T-helper 17 cell (primary cell): ENCODE data around the gene XRCC2. TPM values are rescaled to one million over a fixed set of nuclear protein-coding genes. Genes with fewer than 3 reads are reported as not detected.
"Not testable (repeated sequence)": the region's sequence is repeated elsewhere in the genome, so short reads cannot be mapped to it uniquely, and the experiment has no call there.

Experiments used
- ATAC-seq: fragments of 150-1000 bp; cut with Tn5 transposase; 2 replicates; pipeline ENCODE4 v1.10.0; 2021; ENCODE audit warnings: mild to moderate bottlenecking, moderate library complexity
- DNase-seq, 3 donors: peaks; one replicate each; pipeline versions ENCODE4 v3.0.0 to v3.0.0-alpha.2; 2020 to 2021
- H3K9me3 ChIP-seq: one replicate; pipeline ENCODE4 v1.7.0; 2013; ENCODE audit warnings: low read length, mild to moderate bottlenecking; ENCODE audit not compliant: control insufficient read depth, poor library complexity, severe bottlenecking
- H3K27ac Mint-ChIP-seq: one replicate; pipeline ENCODE4 v1.8.0; 2022; ENCODE audit warnings: mild to moderate bottlenecking, moderate library complexity, mixed read lengths
- H3K27me3 Mint-ChIP-seq: one replicate; pipeline ENCODE4 v1.8.0; 2022; ENCODE audit warnings: mixed read lengths
- H3K36me3 Mint-ChIP-seq: one replicate; pipeline ENCODE4 v1.8.0; 2022; ENCODE audit warnings: low read depth, mixed read lengths
- H3K4me1 Mint-ChIP-seq: one replicate; pipeline ENCODE4 v1.8.0; 2022; ENCODE audit warnings: mild to moderate bottlenecking, mixed read lengths
- H3K4me3 Mint-ChIP-seq: one replicate; pipeline ENCODE4 v1.8.0; 2022; ENCODE audit warnings: mild to moderate bottlenecking, moderate library complexity, mixed read lengths
- total RNA-seq, 4 donors: library from RNA in 2 of 4; stranded (reverse) in 2 of 4; gene quantifications; one replicate each; pipeline ENCODE4 v1.2.3 and lab custom pipeline; 2022 to 2026

The XRCC2 gene
- total RNA-seq, 2 donors from 2014 or later: 0.25 to 0.50 TPM

DNA sequence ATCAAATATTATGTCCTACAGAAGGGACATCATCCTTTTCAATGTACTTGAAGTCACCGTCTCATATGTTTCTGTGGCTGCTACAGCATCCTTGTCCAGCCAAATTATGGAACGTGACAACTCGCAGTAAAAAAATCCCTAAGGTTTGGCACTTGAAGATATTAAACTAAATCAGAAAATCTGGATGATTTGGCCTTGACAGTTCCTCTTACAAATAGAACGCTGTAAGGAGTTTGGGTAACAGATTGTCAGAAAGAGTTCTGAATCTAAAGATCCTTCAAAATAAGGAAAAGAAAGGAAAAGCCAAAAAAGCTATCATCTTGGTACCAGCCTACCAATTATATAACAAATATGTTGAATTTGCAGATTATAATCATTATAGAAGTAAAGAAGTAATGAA lies 21.0 kb downstream of the XRCC2 start:
- ATAC-seq (no peak), DNase-seq (no peak)
- Mint-ChIP-seq H3K4me3 (no peak overlapping the region), H3K27me3 (no peaks in the 10 kb centered on the region), H3K36me3 (no peaks in the 10 kb centered on the region), H3K4me1 (no peaks in the 10 kb centered on the region), H3K27ac (no peak overlapping the region)
- H3K9me3 ChIP-seq: no peaks in the 10 kb centered on the region

DNA sequence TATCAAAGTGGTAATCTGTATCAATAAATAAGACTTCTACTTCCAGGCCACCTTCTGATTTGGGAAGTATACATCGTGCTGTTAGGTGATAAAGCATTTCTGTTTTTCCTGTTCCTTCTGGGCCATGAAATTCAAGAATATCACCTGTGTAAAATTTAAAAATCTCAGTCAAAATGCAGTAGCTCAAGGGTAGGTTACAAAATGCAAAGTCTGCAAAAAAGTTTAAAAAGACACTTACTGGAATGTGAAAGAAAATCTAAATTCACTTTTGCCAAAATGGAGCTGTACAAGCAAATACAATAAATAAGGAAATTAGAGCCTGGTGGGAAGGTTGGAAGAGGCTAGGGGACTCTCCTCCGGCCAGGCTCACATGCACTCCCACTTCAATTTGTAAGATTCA lies 26.7 kb downstream of the XRCC2 start:
- no peak overlapping the region for H3K27ac Mint-ChIP-seq
- H3K27me3 Mint-ChIP-seq: no peaks in the 10 kb centered on the region
- no peak for ATAC-seq
- DNase-seq: no peak
- no peaks in the 10 kb centered on the region for H3K4me1 Mint-ChIP-seq
- H3K4me3 Mint-ChIP-seq: no peak overlapping the region
- H3K9me3 ChIP-seq: no peaks in the 10 kb centered on the region
- no peaks in the 10 kb centered on the region for H3K36me3 Mint-ChIP-seq

DNA sequence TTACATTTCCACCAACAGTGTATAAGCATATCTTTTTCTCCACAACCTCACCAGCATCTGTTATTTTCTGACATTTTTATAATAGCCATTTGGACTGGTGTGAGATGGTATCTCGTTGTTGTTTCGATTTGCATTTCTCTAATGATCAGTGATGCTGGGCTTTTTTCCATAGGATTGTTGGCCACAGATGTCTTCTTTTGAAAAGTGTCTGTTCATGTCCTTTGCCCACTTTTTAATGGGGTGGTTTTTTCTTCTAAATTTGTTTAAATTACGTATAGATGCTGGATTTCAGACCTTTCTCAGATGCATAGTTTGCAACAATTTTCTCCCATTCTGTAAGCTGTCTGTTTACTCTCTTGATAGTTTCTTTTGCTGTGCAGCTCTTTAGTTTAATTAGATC lies 28.9 kb downstream of the XRCC2 start:
- H3K4me1 Mint-ChIP-seq: no peaks in the 10 kb centered on the region
- no peaks in the 10 kb centered on the region for H3K27me3 Mint-ChIP-seq
- H3K27ac Mint-ChIP-seq: no peak overlapping the region

DNA sequence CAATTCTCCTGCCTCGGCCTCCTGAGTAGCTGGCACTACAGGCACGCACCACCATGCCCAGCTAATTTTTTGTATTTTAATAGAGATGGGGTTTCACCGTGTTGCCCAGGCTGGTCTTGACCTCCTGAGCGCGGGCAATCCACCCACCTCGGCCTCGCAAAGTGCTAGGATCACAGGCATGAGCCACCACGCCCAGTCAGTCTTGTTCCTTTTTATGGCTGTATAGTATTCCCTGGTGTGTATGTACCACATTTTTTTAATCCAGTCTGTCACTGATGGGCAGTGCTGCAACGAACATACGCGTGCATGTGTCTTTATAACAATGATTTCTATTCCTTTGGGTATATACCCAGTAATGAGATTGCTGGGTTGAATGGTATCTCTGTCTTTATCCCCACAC lies 29.4 kb downstream of the XRCC2 start:
- not testable (repeated sequence) for H3K36me3 Mint-ChIP-seq, H3K27ac Mint-ChIP-seq, ATAC-seq, DNase-seq, H3K27me3 Mint-ChIP-seq, H3K4me1 Mint-ChIP-seq, H3K4me3 Mint-ChIP-seq, H3K9me3 ChIP-seq

More for the DNA sequence above, 28.9 kb downstream of the XRCC2 start:
- H3K4me3 Mint-ChIP-seq: no peak overlapping the region
- ATAC-seq: no peak
- no peaks in the 10 kb centered on the region for H3K36me3 Mint-ChIP-seq
- H3K9me3 ChIP-seq: no peaks in the 10 kb centered on the region
- no peak for DNase-seq

DNA sequence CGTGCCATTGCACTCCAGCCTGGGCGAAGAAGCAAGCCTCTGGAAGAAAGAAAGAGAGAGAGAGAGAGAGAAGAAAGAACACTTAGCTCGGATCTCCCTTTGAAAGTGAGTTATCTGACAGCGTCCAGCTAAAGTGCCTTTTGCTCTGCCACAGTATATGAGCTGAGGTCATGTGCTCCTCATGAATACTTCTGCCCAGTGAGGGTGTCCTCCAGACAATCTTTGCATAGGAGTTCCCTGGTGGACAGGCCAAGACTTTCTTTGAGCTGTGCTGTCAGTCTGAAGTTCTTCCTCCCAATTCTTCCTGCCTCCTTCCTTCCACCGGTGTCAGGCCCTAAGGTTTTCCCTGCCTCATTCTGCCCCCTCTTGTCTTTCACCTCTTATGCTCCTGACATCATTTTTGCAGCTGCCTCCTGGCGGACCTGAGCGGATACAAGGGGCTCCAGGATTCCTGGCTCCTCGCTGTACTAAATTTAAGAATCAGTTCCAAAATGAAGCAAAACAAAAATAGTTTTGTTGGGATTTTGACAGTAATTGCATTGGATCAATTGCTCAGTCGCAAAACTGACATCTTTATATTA lies 31.9 kb downstream of the XRCC2 start:
- no peaks in the 10 kb centered on the region for H3K9me3 ChIP-seq
- DNase-seq: no peak
- ATAC-seq: no peak
- H3K36me3 Mint-ChIP-seq: no peaks in the 10 kb centered on the region
- no peaks in the 10 kb centered on the region for H3K27me3 Mint-ChIP-seq
- no peak overlapping the region for H3K4me3 Mint-ChIP-seq
- no peaks in the 10 kb centered on the region for H3K4me1 Mint-ChIP-seq
- no peak overlapping the region for H3K27ac Mint-ChIP-seq

DNA sequence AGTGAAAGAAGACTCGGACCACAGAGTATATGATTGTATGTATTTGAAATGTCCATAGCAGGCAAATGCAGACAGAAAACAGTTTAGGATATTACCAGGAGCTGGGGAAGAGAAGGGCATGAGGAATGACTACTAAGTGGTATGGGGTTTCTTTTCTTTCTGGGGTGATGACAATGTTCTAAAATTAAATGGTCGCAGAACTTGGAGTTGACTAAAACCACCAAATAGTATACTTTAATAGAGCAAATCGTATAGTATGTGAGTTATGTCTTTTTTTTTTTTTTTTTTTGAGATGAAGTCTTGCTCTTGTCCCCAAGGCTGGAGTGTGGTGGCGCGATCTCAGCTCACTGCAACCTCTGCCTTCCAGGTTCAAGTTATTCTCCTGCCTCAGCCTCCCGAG lies 34.6 kb downstream of the XRCC2 start:
- ATAC-seq (no peak), DNase-seq (no peak)
- Mint-ChIP-seq H3K36me3 (no peaks in the 10 kb centered on the region), H3K27me3 (no peaks in the 10 kb centered on the region), H3K27ac (no peak overlapping the region), H3K4me3 (no peak overlapping the region), H3K4me1 (no peaks in the 10 kb centered on the region)
- H3K9me3 ChIP-seq: no peaks in the 10 kb centered on the region

DNA sequence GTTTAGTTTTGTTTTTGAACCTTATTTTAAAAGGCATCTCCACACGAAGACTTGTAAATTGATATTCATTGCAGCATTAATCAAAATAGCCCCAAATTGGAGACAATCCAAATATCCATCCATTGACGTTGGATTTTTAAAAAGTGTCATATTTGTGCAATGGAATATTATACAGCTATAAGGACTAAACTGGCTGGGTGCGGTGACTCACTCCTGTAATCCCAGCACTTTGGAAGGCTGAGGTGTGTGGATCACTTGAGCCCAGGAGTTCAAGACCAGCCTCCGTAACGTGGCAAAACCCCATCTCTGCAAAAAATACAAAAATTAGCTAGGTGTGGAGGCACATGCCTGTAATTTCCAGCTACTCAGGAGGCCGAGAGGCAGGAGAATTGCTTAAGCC lies 35.1 kb downstream of the XRCC2 start:
- H3K9me3 ChIP-seq: no peaks in the 10 kb centered on the region
- Mint-ChIP-seq H3K4me3 (no peak overlapping the region), H3K4me1 (no peaks in the 10 kb centered on the region), H3K36me3 (no peaks in the 10 kb centered on the region), H3K27me3 (no peaks in the 10 kb centered on the region), H3K27ac (no peak overlapping the region)
- ATAC-seq (no peak), DNase-seq (no peak)

DNA sequence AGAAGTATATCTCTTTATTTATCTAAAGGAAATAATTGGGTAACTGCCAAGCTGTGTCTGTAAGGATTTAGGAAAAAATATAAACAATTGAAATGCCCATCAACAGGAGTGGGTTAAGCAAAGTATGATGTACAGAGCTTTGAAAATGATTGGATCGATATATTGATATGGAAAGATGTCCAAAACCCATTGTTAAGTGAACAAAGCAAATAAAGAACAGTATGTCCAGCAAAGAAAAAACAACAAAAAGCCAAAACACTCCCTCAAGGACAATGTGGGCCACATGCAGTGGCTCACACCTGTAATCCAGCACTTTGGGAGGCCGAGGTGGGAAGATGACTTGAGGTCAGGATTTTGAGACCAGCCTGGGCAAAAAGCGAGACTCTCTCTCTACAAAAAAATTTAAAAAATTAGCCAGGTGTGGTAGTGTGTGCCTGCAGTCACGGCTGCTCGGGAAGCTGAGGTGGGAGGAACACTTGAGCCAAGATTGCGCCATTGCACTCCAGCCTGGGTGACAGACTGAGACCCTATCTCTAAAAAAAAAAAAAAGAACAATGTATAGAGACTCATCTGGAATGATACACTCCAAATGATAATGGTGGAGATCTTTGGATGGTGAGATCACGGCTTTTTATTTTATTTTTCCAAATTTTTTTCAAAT lies 37.9 kb downstream of the XRCC2 start:
- Mint-ChIP-seq H3K4me1 (no peaks in the 10 kb centered on the region), H3K27me3 (peaks cover 14% of the 10 kb centered on the region), H3K27ac (no peak overlapping the region), H3K36me3 (peaks cover 2% of the 10 kb centered on the region), H3K4me3 (no peak overlapping the region)
- no peaks in the 10 kb centered on the region for H3K9me3 ChIP-seq
- ATAC-seq (no peak), DNase-seq (no peak)

DNA sequence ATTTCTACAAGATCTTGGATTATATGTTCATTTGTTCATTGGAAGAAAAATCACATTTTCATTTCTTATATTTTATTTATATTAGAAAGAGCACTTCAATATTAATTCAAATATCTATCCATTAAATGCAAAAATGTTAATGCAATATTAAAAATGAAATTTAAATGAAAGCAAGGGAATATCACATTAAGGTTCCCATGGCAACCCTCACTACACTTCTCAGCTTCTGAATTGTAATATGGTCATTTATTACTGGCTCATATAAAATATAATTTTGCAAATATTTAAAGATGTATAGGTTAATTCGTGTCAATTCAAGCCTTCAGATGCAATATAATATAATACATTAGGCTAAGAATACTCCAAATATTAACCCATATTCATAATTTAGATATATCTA lies 38.8 kb downstream of the XRCC2 start:
- H3K27me3 Mint-ChIP-seq: peaks cover 14% of the 10 kb centered on the region
- no peak overlapping the region for H3K27ac Mint-ChIP-seq
- peaks cover 2% of the 10 kb centered on the region for H3K36me3 Mint-ChIP-seq
- H3K9me3 ChIP-seq: no peaks in the 10 kb centered on the region
- no peaks in the 10 kb centered on the region for H3K4me1 Mint-ChIP-seq
- H3K4me3 Mint-ChIP-seq: no peak overlapping the region
- no peak for ATAC-seq
- no peak for DNase-seq

DNA sequence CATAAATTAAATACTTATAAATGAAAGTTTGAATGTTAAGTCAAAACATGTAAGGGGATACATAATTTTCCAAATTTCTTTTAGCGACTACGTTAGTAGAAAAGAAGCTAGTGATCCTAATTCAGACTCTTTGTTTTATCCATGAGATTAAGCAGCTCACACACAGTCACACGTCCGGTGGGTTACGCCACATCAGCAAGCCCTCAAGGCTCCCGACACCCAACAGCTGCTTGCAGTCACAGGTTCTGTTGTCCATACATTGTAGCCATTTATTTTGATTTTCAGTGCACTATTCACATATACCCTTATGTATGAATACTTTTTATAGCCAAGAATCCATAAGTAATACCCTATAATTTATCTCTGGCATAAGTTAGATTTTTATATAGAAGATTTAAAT lies 39.5 kb downstream of the XRCC2 start:
- peaks cover 14% of the 10 kb centered on the region for H3K27me3 Mint-ChIP-seq
- ATAC-seq (no peak), DNase-seq (no peak)
- H3K9me3 ChIP-seq: no peaks in the 10 kb centered on the region
- peaks cover 2% of the 10 kb centered on the region for H3K36me3 Mint-ChIP-seq
- no peak overlapping the region for H3K27ac Mint-ChIP-seq
- H3K4me3 Mint-ChIP-seq: no peak overlapping the region
- H3K4me1 Mint-ChIP-seq: no peaks in the 10 kb centered on the region

DNA sequence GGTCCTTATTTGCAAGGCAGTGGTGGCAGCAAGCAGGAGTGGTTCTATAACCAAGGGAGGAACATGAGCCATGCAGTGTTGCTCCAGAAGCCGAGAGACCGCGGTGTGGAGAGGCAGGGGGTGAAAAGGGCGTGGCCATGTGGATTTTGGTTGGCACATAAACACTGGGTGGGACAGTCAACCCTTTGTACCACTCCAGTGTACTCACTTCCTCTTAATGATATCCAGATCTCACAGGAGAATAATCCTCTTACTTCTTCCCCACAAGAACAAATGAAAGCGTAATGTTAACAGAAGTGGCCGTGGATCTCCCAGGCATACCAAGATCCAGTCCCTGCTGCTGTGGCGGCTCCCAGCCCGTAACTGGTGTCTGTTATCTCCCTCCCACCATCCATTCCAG lies 42.4 kb downstream of the XRCC2 start:
- no peak overlapping the region for H3K27ac Mint-ChIP-seq
- DNase-seq (no peak), ATAC-seq (no peak)
- H3K27me3 Mint-ChIP-seq: peaks cover 19% of the 10 kb centered on the region
- H3K4me3 Mint-ChIP-seq: no peak overlapping the region
- no peaks in the 10 kb centered on the region for H3K9me3 ChIP-seq
- H3K4me1 Mint-ChIP-seq: no peaks in the 10 kb centered on the region
- H3K36me3 Mint-ChIP-seq: peaks cover 2% of the 10 kb centered on the region

DNA sequence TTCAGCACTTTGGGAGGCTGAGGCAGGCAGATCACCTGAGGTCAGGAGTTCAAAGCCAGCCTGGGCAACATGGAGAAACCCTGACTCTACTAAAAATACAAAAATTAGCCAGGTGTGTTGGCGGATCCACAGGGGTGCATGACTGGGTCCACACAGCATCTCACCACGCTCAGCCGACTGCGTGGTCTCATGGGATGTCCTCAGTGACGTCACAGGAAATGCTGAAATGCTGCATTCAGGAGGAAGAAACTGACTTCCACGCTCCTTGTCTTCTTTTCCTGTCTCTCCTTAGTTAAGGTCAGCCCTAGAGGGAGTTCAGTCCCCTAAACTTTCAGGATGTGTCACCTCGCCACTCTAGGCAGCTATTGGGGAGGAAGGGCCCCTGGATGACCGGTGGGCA lies 42.9 kb downstream of the XRCC2 start:
- Mint-ChIP-seq H3K4me3 (no peak overlapping the region), H3K36me3 (peaks cover 2% of the 10 kb centered on the region), H3K27ac (no peak overlapping the region), H3K4me1 (no peaks in the 10 kb centered on the region), H3K27me3 (peaks cover 19% of the 10 kb centered on the region)
- no peaks in the 10 kb centered on the region for H3K9me3 ChIP-seq
- ATAC-seq (no peak), DNase-seq (no peak)

DNA sequence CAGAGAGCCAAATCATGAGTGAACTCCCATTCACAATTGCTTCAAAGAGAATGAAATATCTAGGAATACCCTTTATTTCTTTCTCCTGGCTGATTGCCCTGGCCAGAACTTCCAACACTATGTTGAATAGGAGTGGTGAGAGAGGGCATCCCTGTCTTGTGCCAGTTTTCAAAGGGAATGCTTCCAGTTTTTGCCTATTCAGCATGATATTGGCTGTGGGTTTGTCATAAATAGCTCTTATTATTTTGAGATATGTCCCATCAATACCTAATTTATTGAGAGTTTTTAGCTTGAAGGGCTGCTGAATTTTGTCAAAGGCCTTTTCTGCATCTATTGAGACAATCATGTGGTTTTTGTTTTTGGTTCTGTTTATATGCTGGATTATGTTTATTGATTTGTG lies 47.2 kb downstream of the XRCC2 start:
- not testable (repeated sequence) for H3K9me3 ChIP-seq, H3K36me3 Mint-ChIP-seq, H3K27ac Mint-ChIP-seq, H3K4me3 Mint-ChIP-seq, DNase-seq, H3K4me1 Mint-ChIP-seq, ATAC-seq
- peaks cover 18% of the 10 kb centered on the region for H3K27me3 Mint-ChIP-seq

DNA sequence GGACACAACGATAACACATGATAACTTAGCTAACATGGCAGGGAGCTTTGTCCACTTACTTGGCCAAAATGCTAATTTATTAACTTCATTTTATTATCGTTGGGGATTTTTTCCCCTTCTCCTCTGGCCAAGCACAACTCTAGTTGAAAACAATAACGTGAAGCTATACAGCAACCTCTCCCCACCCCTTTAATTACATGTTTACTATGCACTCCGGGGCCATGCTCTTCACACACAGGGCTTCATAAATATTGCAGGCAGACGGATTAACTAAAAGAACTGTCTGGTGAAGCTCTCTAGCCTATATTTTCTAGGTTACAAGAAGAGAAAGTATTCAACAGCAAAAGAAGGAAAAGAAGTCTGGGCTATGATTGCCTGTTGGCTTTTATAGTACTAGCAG lies 51.7 kb downstream of the XRCC2 start:
- H3K36me3 Mint-ChIP-seq: no peaks in the 10 kb centered on the region
- ATAC-seq: no peak
- no peaks in the 10 kb centered on the region for H3K9me3 ChIP-seq
- no peaks in the 10 kb centered on the region for H3K4me1 Mint-ChIP-seq
- no peak for DNase-seq
- H3K4me3 Mint-ChIP-seq: no peak overlapping the region
- H3K27ac Mint-ChIP-seq: no peak overlapping the region
- peaks cover 5% of the 10 kb centered on the region for H3K27me3 Mint-ChIP-seq
